Left forelimb (tissue), 1 donor: ENCODE data around the gene TULP4.

Experiments used
- DNase-seq: peaks from one replicate; pipeline ENCODE4 v3.0.0-alpha.2; 2018; ENCODE audit warnings: low spot score

Gene TULP4

DNA sequence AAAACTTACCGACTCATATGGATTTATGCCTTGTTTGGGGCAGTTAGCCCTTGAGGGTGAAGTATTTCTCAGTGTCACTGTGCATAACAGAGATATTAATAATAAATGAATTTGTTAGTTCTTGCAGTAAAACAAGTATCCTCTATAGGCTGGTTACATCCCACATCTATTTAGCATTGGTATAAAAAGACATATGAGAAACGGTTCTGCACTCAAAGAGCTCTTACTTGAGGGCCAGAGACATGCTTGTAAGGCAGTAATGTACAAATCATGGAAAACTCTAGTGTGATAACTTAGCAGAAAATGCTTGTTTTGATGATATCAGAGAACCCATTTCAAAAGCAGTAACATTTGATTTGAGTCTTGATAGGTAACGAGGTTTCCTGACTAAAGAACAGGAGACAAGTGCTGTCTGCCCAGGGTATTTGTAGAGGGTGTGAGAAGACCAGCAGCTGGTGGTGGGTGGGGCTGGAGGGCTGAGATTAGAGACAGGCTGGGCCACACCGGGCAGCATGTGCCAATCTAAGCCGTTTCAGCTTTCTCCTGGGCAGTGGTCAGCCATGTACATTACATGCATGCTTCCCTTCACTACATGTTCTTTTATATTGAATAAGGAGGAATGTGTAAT lies 46.3 kb downstream of the TULP4 start:
- no peak for DNase-seq

DNA sequence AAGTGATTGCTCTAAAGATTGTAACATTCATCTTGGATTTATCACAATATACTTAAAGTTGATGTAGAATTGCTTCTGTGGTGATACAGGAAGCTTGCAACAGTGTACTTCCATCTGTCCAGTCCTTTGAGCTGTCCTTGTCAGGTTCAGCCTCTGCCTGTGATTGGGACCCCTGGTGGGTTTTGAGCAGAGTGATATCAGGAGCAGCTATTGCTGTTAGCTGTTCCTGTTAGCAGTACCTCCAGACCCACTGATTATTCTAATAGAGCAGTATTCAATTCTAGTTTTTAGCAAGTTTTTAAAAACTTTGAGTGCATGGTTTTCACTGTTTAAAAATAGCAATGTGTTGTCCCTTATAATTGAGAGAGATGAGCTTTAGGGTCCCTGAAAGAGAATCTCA lies 48.8 kb downstream of the TULP4 start:
- DNase-seq: no peak

DNA sequence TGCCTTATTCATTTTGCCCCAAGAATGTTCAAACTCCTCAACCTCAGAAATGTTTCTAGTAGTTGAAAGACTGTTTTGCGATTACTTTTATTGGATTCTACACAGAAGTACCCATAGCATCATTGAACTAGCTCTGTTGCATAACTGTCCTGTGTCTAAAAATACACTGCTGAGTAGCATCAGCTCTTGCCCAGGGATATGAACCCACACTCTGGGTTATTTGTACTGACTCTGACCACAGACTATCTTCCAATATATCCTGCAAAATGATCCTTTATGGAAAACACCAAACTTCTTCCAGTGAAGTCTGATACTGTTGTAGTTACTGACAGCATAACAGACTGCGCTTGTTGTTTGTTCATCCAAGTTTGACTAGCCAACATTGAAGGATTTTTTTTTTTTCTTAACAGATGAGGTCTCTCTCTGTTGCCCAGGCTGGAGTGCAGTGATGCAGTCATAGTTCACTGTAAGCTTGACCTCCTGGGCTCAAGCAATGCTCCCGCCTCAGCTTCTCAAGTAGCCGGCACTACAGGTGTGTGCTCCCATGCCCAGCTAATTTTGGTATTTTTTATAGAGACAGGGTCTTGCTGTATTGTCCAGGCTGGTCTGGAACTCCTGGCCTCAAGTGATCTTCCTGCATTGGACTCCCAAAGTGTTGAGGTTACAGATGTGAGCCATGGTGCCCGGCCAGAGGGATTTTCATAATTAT lies 49.9 kb downstream of the TULP4 start:
- no peak for DNase-seq

DNA sequence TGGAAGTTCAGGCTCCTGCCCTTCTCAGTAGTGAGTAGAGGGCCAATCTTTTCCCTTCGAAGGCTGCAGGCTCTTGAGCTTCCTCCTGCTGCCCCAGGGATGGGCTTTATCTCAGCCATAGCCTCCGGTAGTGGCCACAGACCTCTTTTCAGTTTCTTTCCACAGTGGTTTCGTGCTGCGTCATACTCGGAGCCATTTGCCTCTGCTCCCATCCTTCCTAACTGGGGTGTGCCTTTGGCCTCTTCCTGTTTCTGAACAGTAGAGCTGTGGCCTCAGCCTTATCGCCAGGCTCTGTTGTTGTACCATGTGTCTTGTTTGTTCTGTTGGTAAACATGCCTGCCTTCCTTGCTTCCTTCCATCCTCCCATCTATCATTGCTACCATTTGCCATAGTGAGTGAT lies 54.1 kb downstream of the TULP4 start:
- no peak for DNase-seq

DNA sequence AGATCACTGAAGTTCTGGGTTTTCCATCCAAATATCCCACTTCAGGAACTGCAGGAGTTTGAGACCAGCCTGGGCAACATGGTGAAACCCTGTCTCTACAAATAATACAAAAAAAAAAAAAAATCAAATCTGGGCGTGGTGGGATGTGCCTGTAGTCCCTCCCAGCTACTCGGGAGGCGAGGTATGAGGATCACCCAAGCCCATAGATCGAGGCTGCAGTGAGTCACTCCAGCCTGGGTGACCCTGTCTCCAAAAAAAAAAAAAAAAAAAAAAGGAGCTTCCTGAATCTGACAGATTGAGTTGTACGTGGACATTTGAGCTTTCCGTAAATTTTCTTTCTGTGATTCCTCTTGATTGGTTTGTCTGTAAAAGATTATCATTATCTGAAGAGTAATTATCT lies 55.6 kb downstream of the TULP4 start:
- no peak for DNase-seq

DNA sequence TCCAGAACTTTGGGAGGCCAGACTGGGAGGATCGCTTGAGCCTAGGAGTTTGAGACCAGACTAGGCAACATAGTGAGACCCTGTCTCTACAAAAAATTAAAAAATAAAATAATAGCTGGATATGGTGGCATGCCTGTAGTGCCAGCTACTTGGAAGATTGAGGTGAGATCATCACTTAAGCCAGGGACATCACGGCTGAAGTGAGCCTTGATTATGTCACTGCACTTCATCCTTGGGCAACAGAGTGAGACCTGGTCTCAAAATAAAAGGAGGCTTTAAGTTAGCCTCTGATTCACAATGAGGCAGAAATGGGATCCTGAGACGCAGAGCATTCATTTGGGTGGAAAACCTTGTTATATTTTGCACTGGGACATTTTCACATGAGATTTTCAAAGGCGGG lies 57.0 kb downstream of the TULP4 start:
- no peak for DNase-seq

DNA sequence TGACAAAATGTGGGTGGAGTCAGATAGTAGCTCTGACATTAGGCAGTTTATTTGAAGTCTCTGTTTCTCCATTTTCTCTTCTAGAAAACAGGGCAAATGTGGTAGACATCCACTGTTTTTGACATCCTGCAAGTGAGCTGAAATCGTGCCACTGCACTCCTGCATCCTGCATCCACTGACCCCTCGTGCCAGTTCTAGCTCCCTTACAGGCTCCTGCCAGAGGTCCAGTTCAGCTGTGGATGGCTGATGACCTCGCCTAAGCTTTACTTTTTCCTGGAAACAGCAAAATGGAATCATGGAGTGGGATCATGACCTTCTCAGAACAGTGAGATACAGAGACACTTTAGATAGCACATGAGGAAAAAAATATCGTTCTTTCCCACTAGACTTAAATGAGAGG lies 58.5 kb downstream of the TULP4 start:
- DNase-seq: no peak

DNA sequence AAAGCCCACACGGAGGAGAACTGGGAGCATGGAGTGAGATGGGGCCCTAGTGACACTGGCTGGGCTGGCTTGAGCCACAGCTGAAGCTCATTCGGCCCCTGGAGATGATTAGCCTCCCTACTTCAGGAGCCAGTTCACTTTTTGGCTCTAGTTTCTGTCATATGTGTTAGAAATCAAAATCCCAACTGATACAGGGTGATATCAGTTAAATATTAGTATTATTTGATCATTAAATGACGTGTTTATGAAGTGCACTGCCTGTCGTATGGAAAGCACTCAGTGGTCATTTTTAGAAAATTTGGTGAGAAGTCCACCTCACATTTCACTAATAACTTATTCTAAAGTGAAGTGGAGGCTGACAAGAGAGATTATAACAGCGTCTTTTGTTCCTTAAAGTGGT lies 59.0 kb downstream of the TULP4 start:
- no peak for DNase-seq

DNA sequence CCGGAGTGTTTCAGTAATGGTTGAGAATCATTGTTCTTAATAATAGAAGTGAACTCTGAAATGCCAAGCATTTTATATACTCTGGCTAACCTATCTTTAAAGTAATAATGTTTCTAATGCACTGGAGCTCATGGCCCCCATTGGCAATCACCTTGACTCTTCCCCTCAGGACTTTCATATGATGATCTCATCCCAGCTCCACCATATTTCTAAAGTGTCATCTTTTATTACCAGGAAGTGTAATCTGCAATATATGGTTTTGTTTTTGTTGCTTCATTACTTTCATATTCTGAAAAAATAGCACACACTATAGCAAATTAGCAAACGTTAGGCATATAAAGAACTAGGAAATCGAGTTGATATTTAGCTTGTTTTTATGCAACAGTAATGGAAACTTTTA lies 60.3 kb downstream of the TULP4 start:
- DNase-seq: no peak

DNA sequence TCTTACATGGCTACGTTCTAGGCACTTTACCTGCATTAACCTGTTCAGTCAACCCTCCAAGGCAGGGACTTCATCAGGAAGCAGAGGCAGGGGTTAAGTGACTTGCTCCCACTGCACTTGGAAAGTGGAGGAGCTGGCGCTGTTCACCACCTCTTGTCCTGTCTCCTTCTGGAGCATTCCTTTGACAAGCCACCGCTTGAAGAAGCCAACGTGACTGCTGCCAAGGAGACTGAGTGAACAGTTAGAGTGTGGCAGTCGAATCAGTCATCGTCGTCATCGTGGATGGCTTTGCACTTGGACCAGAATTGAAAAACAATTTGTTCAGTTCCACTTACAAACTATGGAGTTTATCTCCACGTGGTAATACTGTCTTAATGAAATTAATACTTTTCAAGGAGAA lies 60.9 kb downstream of the TULP4 start:
- DNase-seq: no peak

DNA sequence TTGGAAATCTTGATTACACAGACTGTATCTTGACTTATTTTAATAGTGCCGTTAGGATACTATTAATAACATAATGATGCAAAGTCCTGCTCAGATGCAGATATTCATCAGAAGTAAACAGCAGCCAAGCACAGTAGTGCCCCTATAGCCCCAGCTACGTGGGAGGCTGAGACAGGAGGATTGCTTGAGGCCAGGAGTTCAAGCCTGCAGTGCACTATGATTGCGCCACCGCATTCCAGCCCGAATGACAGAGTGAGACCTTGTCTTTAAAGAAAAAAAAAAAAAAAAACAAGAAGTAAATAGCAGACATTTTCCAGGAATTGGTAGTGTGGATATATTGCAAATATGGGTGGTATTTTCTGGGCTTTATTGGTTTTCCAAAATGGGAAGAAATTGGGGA lies 61.8 kb downstream of the TULP4 start:
- no peak for DNase-seq

DNA sequence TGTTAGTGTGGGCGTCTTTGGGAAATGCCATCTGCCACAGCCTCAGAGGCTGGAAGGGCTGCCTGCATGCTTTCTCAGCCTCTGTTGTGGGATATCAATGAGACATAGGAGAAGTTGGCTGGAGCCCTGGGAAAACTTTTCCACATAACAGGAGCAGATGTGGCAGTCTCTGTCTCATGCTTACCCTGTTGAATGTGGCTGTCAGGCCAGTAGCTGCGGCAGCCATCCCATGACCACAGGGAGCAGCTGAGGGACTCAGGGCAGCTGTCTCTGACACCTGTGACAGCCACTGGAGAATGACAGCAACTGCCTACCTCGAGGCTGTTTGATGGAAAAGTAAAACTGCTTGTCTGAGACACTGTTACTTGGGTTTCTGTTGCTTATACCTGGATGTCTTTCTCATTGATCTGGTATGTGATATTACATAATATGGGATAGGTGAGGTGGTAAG lies 64.4 kb downstream of the TULP4 start:
- DNase-seq: no peak

DNA sequence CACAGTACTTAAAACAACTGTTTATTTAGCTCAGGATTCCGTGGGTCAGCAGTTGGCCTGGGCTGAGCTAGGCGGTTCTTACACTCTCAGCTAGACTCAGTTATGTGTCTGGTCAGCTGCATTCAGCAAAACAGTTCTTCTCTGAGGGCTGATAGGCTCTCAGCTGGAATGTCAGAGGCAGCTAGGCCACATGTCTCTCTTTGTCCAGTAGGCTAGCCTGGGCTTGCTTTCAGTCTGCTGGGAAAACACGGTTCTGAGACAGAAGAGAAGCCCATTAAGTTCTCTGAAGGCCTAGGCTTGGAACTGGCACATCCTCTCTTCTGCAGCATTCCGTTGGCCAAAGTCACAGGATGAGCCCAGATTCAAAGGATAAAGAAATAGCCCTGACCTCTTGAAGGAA lies 65.6 kb downstream of the TULP4 start:
- no peak for DNase-seq

DNA sequence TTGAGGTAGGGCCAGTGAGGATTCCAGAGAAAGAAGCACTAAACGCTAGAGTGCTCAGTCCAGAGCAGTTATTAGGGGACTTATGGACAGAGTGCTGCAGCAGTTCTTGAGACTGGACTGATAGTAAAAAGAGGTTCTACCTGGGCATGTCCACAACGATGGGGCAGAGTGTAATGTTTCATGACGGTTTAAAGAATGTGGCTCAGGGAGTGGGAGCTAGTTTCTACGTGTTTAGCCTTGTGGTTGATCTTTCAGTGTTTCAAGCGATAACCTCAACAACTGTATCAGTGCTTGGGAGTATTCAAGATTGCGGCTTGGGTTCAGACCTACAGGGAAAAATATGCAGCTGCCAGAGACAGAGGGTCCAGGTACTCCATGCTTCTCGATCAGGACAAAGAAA lies 67.1 kb downstream of the TULP4 start:
- DNase-seq: no peak

DNA sequence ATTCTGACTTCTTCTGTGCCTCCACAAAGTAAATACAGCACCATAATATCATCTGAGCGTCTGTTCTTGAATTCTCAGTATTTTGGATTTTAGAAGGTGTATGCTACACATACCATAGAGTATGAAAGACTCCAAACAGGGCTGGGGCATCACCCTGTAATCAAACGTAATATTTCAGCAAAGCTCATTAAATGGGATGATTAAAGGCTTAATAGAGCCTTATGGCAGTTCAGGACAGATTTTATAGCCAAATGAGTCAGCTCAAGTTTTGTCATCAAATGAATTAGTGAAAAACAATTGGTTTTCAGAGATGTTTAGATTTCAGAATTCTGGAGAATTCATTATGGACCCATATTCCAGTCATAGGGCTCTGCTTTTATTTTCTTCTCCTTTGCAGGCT lies 68.9 kb downstream of the TULP4 start:
- DNase-seq: no peak

DNA sequence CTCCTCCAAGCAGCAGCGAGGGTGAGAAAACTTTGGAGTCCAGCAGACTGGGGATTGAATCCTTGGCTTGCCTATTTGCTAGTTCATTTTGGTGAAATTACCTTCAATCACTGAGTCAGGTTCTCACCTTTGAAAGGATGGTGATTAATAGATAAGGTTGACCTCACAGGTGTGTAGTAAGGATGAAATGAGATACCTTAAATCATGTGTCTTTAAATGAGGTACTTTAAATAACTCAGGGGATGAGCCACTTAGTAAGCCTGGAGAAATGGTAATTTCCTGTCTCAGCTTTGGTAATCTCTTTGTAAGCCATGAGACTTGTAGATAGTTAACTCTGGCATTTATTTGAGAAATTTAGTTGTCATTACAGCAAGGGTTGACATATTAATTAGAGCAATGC lies 70.2 kb downstream of the TULP4 start:
- DNase-seq: no peak

DNA sequence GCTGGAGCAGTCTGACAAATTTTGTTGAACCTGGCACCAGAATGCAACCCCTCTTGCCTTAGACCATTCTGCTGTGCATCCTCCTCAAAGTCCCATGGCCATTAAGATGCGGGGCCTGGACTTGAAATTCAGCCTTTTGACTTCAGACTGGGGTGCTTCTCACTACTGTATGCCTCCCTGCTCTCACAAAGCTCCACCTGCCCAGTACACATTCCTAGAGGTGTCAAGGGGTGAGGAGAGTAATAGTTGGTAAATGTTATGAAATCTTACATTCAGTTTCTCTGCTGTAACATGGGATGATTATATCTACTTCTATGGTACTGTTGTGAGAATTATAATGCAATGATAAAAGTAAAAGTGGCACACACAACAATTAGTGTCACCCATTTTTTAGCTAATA lies 70.8 kb downstream of the TULP4 start:
- DNase-seq: no peak

DNA sequence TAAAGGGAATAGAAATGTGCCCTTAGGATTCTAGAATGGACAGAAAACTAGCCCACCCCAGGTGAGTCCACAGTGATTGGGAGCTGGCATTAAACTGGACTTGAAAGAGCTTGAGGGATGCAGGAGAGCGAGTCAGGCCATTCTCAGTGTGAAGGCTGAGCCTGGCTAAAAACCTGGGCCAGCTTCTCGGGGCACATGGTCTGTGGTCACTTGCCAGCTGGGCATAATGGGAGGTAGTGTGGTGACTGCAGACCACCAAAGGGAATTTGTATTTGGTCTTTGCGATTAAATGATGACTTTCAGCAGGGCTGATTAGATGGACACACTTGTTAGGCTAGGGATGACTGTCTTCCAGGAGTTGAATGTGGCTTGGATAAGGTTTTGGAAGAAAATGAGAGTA lies 71.3 kb downstream of the TULP4 start:
- DNase-seq: no peak

DNA sequence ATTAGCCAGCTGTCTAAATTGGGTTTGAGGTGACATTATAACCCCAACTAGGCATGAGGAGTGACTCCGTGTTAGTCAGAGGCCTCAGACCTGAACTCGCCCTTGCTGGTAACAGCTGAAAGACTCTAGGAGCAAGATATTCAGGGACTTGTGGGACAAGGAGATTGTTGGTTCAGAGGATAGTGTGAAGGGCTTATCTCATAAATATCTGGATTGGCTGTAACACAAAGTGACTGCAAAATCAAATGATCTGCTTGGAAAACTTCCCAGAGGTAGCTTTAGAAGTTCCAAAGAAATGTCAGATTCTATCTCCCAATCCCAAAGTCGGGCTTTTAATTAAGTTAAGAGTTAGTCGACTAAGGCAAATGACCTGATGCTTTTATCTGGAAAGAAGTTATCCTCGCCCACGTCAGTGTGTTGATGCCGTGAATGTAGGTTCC lies 72.4 kb downstream of the TULP4 start:
- no peak for DNase-seq

DNA sequence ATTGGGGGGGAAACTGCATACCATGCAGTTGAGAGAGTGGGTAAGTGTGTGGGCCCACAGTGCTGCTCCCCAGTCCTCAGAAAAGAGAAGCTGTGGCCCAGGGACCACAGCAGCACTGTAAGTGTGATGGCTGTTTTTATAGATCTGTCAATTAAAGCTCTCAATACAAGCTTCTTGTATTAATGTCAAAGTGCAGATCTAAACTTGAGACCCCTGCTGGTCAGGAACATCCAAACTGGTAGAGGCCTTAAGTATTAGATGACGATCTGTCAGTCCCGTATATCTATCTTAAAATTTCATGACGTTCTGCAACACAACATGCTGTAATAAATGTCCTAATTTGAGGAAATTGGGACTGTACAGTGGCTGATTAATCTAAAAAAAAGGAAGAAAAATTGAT lies 74.8 kb downstream of the TULP4 start:
- no peak for DNase-seq

DNA sequence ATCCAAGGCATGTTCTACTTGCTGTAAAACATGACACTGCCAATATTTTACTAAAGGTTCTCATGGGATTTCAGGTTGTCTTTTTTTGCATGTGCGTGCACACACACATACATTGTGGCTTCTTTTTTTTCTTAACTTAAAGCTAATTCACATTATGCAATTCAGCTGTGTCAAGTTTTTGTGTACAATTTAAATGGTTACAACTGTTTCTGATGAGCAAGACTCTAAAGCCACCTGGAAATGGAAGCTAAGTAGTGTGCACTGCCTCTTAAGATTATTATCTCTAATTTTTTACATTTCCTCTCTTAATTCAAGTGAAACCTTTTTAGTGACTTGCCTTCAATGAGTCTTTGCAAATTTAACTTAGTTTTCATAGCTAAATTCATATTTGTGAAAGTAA lies 75.3 kb downstream of the TULP4 start:
- no peak for DNase-seq

DNA sequence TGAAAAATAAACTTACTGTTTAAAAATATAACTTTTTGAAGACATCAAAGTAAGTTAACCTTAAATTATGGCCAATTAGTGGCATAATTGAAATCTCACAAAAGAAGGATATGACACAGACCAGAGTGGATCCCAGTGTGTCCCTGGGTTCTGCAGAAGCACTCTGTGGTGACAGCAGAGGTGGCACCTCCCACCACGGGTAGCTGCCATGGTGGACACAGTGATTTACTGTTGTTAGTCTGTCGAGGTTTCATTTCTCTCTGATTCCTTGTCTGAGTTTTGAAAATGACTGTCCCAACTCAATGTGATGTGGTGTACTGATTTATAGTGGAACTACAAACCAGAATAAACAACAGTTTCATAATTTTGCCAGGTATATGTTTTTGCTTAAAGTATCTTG lies 76.5 kb downstream of the TULP4 start:
- DNase-seq: no peak

DNA sequence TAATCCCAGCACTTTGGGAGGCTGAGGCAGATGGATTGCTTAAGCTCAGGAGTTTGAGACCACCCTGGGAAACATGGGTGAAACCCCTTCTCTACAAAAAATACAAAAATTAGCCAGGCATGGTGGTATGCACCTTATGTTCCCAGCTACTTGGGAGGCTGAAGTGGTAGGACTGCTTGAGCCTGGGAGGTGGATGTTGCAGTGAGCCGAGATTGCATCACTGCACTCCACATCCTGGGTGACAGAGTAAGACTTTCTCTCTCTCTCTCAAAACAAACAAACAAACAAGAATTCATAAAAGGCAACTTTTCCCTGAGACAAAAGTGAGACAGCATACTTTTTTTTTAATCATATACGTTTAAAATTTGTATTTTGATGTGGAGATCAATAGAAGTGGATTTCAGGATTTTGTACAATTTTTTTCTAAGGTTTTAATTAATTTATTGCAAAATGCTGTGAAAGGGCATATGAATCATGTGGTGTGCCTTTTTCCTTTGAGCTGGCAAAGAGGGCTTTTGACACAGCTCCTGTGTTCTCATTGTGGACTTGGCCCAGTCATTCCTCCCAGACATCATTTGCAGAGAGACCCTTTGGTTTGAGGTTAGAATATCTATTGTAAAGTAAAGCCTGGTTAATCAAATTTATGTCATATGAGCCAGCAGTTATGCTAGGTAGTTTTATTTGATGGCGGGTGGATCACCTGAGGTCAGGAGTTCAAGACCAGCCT lies 77.1 kb downstream of the TULP4 start:
- DNase-seq: no peak
